Mesothelial cell of epicardium (in vitro differentiated cells): ENCODE data around the gene PTBP3. TPM values are rescaled to one million over a fixed set of nuclear protein-coding genes. Genes with fewer than 3 reads are reported as not detected.
"Not testable (repeated sequence)": the region's sequence is repeated elsewhere in the genome, so short reads cannot be mapped to it uniquely, and the experiment has no call there.

Experiments used
- DNase-seq, 2 experiments: peaks; one replicate each; pipeline ENCODE4 v3.0.0; 2021; ENCODE audit warnings: low spot score in 2 of 2; ENCODE audit not compliant: unreplicated experiment in 2 of 2
- H3K27ac Mint-ChIP-seq: 2 replicates; pipeline ENCODE4 v1.8.0; 2021; ENCODE audit warnings: mixed read lengths
- H3K27me3 Mint-ChIP-seq: 2 replicates; pipeline ENCODE4 v1.8.0; 2021; ENCODE audit warnings: low read depth, mixed read lengths
- H3K36me3 Mint-ChIP-seq: 2 replicates; pipeline ENCODE4 v1.8.0; 2021; ENCODE audit warnings: mixed read lengths
- H3K4me1 Mint-ChIP-seq: 2 replicates; pipeline ENCODE4 v1.8.0; 2021; ENCODE audit warnings: mixed read lengths
- H3K4me3 Mint-ChIP-seq: 2 replicates; pipeline ENCODE4 v1.8.0; 2021; ENCODE audit warnings: mild to moderate bottlenecking, moderate library complexity, mixed read lengths
- H3K9me3 Mint-ChIP-seq: 2 replicates; pipeline ENCODE4 v1.8.0; 2021; ENCODE audit warnings: mixed read lengths
- CTCF ChIP-seq: fragments of 200-600 bp; sonication (generic); IDR thresholded peaks from one replicate; pipeline ENCODE4 v1.5.0; 2021; ENCODE audit warnings: antibody characterized with exemption; ENCODE audit not compliant: unreplicated experiment
- total RNA-seq: library from RNA; stranded (reverse); gene quantifications from 3 replicates; pipeline ENCODE4 v1.2.1, GENCODE V29; 2021

PTBP3 gene
- total RNA-seq, 1 donor from 2014 or later, result 41.6 TPM

DNA sequence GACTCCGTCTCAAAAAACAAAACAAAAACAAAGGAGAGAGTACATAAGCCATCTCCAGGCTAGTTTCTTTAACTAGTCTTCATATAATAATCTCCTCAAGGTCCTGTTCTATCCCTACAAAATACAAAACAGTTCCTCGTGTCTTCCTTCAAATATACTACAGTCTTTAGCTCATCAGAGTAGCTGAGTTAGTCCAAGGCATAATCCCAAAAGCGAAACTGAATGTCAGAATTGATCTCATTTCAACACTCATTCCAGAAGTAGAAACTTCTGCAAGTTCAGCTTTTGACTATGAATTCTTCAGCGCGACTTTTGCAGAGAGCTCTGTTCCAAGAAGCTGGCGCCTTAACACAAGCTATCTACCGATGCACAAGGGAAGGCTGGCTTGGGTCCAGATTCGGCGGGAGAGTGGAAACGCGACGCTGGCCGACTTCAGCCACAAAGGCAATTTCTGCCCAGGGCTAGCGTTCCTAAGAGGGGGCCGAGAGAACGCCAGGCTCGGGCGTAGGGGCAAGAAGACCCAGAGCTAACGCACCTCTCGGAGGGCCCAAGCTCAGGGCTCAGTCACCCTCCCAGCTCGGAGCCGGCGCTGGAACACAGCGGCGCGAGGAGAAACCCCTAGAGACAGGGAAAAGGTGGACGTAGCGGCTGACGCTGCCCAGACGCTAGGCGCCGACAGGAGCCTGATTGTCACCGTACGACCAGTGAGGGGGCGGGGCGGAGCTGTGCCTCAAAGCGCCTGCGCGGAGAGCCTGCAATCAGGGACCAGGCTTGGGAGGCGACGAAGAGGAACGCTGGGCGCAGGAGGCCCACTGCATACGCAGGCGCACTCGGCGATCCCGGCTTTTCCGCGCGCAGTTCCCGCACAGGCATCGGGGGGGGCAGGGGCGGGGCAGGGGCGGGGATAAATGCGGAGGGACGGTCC, 46.0 kb upstream of the PTBP3 start:
- Mint-ChIP-seq H3K27me3 (no peaks in the 10 kb centered on the region), H3K36me3 (peaks cover 17% of the 10 kb centered on the region), H3K9me3 (peaks cover 10% of the 10 kb centered on the region), H3K27ac (peak overlapping the region; percentile 100), H3K4me1 (peaks cover 47% of the 10 kb centered on the region), H3K4me3 (peak overlapping the region; percentile 95)
- TF ChIP-seq CTCF, result no peak
- DNase-seq, result peak; percentile 98 to 100

DNA sequence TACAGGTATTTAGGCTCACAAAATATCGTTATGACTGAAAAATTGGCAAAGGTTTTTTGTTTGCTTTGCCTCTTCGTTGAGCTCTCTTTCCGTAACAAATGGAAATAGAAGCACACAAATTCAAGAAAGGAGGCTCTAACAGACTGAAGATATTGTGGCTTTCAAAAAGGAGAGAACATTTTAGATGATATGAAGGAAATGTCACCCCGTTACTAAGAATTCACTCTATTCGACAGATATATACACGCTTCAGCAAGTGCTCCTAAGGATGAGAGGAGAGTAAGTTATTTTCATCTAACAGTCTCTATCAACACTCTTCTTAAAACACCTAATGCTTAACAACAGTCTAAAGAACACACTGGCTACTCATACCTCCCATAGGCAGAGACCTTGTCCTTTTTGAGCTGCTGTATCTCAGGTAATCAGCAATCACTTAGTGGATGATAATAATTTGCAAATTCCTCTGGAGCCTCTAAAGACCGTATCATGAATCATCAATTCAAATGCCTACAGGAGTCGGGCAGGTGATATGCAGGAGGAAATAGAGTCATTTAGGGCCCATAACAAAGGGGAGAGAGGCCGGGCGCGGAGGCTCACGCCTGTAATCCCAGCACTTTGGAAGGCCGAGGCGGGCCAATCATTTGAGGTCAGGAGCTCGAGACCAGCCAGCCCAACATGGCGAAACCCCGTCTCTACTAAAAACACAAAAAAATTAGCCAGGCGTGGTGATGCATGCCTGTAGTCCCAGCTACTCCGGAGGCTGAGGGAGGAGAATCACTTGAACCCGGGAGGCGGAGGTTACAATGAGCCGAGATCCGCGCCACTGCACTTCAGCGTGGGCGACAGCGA, 45.1 kb upstream of the PTBP3 start:
- Mint-ChIP-seq H3K36me3 (peaks cover 26% of the 10 kb centered on the region), H3K27me3 (no peaks in the 10 kb centered on the region), H3K27ac (peak overlapping the region; percentile 100), H3K4me1 (peaks cover 42% of the 10 kb centered on the region), H3K4me3 (peak overlapping the region; percentile 95), H3K9me3 (peaks cover 18% of the 10 kb centered on the region)
- no peak for DNase-seq
- no peak for TF ChIP-seq CTCF

DNA sequence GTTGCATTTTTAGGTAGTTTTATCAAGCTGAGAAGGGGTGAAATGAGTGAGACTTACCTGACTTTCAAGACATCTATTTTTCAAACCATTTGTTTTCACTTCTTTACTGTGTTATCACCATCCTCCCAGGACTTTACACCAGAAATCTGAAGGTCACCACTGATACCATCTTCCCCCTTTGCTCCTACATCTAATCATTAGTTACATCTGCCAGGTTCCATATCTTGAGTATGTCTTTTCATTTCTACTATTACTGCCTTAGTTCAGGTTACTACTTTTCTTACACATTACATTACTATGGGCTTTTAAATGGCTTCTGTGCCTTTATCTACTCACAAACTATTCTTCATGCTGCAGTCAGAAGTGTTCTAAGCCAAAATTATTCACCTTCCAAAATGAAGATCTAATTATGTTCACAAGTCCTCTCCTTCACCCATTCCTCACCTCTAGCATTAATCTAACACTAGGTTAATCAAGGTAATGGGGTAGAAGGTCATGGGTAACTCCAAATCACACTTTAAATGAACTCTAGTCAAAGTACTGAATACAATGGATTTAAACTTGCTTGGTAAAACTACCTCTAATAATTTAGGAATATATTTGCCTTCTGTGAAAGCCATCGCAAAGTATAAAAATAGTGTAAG, 44.4 kb upstream of the PTBP3 start:
- no peak for DNase-seq
- TF ChIP-seq CTCF, result no peak
- Mint-ChIP-seq H3K4me3 (peak overlapping the region; percentile 15), H3K4me1 (peaks cover 37% of the 10 kb centered on the region), H3K27ac (no peak overlapping the region), H3K9me3 (peaks cover 22% of the 10 kb centered on the region), H3K27me3 (no peaks in the 10 kb centered on the region), H3K36me3 (peaks cover 28% of the 10 kb centered on the region)

- no peak for DNase-seq
- Mint-ChIP-seq H3K4me1 (peaks cover 35% of the 10 kb centered on the region), H3K27ac (no peak overlapping the region), H3K27me3 (no peaks in the 10 kb centered on the region), H3K4me3 (no peak overlapping the region), H3K9me3 (peaks cover 26% of the 10 kb centered on the region), H3K36me3 (peaks cover 33% of the 10 kb centered on the region)
- TF ChIP-seq CTCF, result no peak
Observed at GRCh38 chr9:112377087-112377486, 43.7 kb upstream of the PTBP3 start.

GRCh38 chr9:112375361-112375760, 41.9 kb upstream of the PTBP3 start:
- Mint-ChIP-seq H3K27me3 (no peaks in the 10 kb centered on the region), H3K4me1 (peaks cover 26% of the 10 kb centered on the region), H3K9me3 (peaks cover 32% of the 10 kb centered on the region), H3K36me3 (peaks cover 33% of the 10 kb centered on the region), H3K27ac (no peak overlapping the region), H3K4me3 (no peak overlapping the region)
- TF ChIP-seq CTCF, result no peak
- no peak for DNase-seq

DNA sequence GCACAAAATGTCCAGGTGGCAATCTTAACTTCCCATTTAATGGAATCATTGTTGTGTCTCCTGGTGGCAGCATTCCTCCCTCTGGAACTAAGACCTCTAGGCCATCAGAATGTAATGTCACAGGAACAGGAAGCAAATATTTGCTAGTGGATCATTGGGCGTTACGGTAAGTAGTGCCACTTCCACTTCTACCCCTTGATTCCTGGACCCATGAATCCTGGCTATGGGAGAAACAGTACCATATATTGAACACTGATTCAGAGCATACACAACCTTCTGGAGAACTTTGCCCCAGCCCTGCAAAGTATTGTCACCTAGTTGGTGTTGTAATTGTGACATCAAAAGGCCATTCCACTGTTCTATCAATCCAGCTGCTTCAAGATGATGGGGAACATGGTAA, 40.8 kb upstream of the PTBP3 start:
- H3K4me1 Mint-ChIP-seq, result peaks cover 23% of the 10 kb centered on the region
- H3K27me3 Mint-ChIP-seq, DNase-seq, H3K4me3 Mint-ChIP-seq, H3K27ac Mint-ChIP-seq: not testable (repeated sequence)
- peaks cover 41% of the 10 kb centered on the region for H3K9me3 Mint-ChIP-seq
- peaks cover 35% of the 10 kb centered on the region for H3K36me3 Mint-ChIP-seq

GRCh38 chr9:112373666-112374065, 40.2 kb upstream of the PTBP3 start:
- Mint-ChIP-seq H3K4me1 (peaks cover 17% of the 10 kb centered on the region), H3K36me3 (peaks cover 36% of the 10 kb centered on the region), H3K9me3 (peaks cover 44% of the 10 kb centered on the region)
- not testable (repeated sequence) for H3K27ac Mint-ChIP-seq, H3K4me3 Mint-ChIP-seq, H3K27me3 Mint-ChIP-seq, DNase-seq
